ENCODE data around the gene GTF3C1.

- TF ChIP-seq, protein P1, sequence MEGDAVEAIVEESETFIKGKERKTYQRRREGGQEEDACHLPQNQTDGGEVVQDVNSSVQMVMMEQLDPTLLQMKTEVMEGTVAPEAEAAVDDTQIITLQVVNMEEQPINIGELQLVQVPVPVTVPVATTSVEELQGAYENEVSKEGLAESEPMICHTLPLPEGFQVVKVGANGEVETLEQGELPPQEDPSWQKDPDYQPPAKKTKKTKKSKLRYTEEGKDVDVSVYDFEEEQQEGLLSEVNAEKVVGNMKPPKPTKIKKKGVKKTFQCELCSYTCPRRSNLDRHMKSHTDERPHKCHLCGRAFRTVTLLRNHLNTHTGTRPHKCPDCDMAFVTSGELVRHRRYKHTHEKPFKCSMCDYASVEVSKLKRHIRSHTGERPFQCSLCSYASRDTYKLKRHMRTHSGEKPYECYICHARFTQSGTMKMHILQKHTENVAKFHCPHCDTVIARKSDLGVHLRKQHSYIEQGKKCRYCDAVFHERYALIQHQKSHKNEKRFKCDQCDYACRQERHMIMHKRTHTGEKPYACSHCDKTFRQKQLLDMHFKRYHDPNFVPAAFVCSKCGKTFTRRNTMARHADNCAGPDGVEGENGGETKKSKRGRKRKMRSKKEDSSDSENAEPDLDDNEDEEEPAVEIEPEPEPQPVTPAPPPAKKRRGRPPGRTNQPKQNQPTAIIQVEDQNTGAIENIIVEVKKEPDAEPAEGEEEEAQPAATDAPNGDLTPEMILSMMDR (IDR thresholded peaks at IDR 0.05; ENCODE audit: poor library complexity, severe bottlenecking) = no peak
- TF ChIP-seq TAF1 (IDR thresholded peaks at IDR 0.05; ENCODE audit: low read depth) = no peak
- TF ChIP-seq POLR2AphosphoS5 (IDR thresholded peaks at IDR 0.05) = no peak
- no peak for TF ChIP-seq EP300 (conservative IDR thresholded peaks at IDR 0.05; ENCODE audit: poor library complexity, severe bottlenecking)
- no peak for TF ChIP-seq EZH2 (IDR thresholded peaks at IDR 0.05; ENCODE audit: borderline replicate concordance, insufficient read depth, low read length, poor library complexity, severe bottlenecking)
- TF ChIP-seq, protein P2, sequence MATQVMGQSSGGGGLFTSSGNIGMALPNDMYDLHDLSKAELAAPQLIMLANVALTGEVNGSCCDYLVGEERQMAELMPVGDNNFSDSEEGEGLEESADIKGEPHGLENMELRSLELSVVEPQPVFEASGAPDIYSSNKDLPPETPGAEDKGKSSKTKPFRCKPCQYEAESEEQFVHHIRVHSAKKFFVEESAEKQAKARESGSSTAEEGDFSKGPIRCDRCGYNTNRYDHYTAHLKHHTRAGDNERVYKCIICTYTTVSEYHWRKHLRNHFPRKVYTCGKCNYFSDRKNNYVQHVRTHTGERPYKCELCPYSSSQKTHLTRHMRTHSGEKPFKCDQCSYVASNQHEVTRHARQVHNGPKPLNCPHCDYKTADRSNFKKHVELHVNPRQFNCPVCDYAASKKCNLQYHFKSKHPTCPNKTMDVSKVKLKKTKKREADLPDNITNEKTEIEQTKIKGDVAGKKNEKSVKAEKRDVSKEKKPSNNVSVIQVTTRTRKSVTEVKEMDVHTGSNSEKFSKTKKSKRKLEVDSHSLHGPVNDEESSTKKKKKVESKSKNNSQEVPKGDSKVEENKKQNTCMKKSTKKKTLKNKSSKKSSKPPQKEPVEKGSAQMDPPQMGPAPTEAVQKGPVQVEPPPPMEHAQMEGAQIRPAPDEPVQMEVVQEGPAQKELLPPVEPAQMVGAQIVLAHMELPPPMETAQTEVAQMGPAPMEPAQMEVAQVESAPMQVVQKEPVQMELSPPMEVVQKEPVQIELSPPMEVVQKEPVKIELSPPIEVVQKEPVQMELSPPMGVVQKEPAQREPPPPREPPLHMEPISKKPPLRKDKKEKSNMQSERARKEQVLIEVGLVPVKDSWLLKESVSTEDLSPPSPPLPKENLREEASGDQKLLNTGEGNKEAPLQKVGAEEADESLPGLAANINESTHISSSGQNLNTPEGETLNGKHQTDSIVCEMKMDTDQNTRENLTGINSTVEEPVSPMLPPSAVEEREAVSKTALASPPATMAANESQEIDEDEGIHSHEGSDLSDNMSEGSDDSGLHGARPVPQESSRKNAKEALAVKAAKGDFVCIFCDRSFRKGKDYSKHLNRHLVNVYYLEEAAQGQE (IDR thresholded peaks at IDR 0.05; ENCODE audit: borderline replicate concordance) = no peak
- no peak for TF ChIP-seq RAD21 (conservative IDR thresholded peaks at IDR 0.05)
- no peak for TF ChIP-seq SMC3 (conservative IDR thresholded peaks at IDR 0.05; ENCODE audit: poor library complexity)
- no peak for TF ChIP-seq MXI1 (conservative IDR thresholded peaks at IDR 0.05; ENCODE audit: poor library complexity, severe bottlenecking)
Observed at GRCh38 chr16:27528294-27528693, 21.4 kb downstream of the GTF3C1 start.
